Transverse colon (tissue), 4 donors: ENCODE results near the gene ITGAE. TPM values are rescaled to one million over a fixed set of nuclear protein-coding genes. Genes with fewer than 3 reads are reported as not detected.

ENCODE experiments used
- DNase-seq: peaks from one replicate; pipeline ENCODE4 v3.0.0-alpha.2; 2019
- H3K27ac ChIP-seq, 4 donors: fragments of 200-600 bp; sonication (generic); 2 replicates each; pipeline ENCODE4 v1.5.1; 2016 to 2018; ENCODE audit warnings: inconsistent platforms in 4 of 4
- H3K27me3 ChIP-seq: fragments of 200-600 bp; sonication (generic); 2 replicates; pipeline ENCODE4 v1.5.1; 2017; ENCODE audit warnings: inconsistent platforms
- H3K36me3 ChIP-seq, 4 donors: fragments of 200-600 bp; sonication (generic); 2 replicates each; pipeline ENCODE4 v1.5.1; 2017 to 2019; ENCODE audit warnings: inconsistent platforms in 4 of 4
- H3K4me1 ChIP-seq, 4 donors: fragments of 200-600 bp; sonication (generic); 2 replicates each; pipeline ENCODE4 v1.5.1; 2017 to 2020; ENCODE audit warnings: inconsistent platforms in 4 of 4
- H3K4me3 ChIP-seq, 4 donors: fragments of 200-600 bp; sonication (generic); 1 replicate in 1 of 4; 2 replicates in 3 of 4; pipeline versions ENCODE4 v1.5.1 to v1.6.1; 2017 to 2019; ENCODE audit warnings: inconsistent platforms in 4 of 4
- H3K9me3 ChIP-seq, 2 donors: fragments of 200-600 bp; sonication (generic); 2 replicates each; pipeline ENCODE4 v1.5.1; 2017 to 2019; ENCODE audit warnings: inconsistent platforms in 2 of 2
- EP300 ChIP-seq: sonication (generic); formaldehyde crosslinking; IDR thresholded peaks from one replicate; pipeline ENCODE4 v1.6.1; 2017; ENCODE audit warnings: antibody characterized with exemption, low read depth
- POLR2A ChIP-seq: fragments of 450-650 bp; IDR thresholded peaks from one replicate; pipeline ENCODE4 v1.6.1; 2016; ENCODE audit warnings: antibody characterized with exemption, mild to moderate bottlenecking, moderate library complexity
- POLR2AphosphoS5 ChIP-seq, 3 donors: sonication (generic); formaldehyde crosslinking; IDR thresholded peaks; one replicate each; pipeline ENCODE4 v1.6.1; 2016; ENCODE audit warnings: antibody characterized with exemption in 3 of 3
- WGBS, 2 donors: methylation state at CpG; one replicate each; pipeline ENCODE4 v1.1.5; 2018; ENCODE audit warnings: low coverage in 1 of 2; 5-methylcytosine and 5-hydroxymethylcytosine counted together
- in situ Hi-C, 4 donors: fragments of 200-750 bp; cut with MboI; loops; one replicate each; pipeline versions ENCODE4 v1.15.0 to v1.15.1; 2017; ENCODE audit warnings: low sequenced_read_pairs in 3 of 4, low pct_ligation_motif_present in 1 of 4, low pct_unique_long_range_greater_than_20kb in 1 of 4
- intact Hi-C: fragments of 100-400 bp; cut with DNase I; formaldehyde crosslinking; loops from one replicate; pipeline ENCODE4 v1.15.1; 2023; ENCODE audit warnings: low total_unique reads
- total RNA-seq, 4 donors: library from RNA; depleted of rRNA; stranded (reverse); fragments of >200 nt; gene quantifications; one replicate each; pipeline ENCODE4 v1.1.0, GENCODE V29; 2016
- TF ChIP-seq, protein P1 (sequence below), 5 experiments: fragments of 200-600 bp in 3 of 5; fragments of 450-650 bp in 2 of 5; sonication (generic) in 3 of 5; IDR thresholded peaks; 1 replicate in 2 of 5; 2 replicates in 3 of 5; pipeline ENCODE4 v1.5.1; 2016 to 2017; ENCODE audit warnings: antibody characterized with exemption in 5 of 5, inconsistent platforms in 3 of 5, mild to moderate bottlenecking in 2 of 5, moderate library complexity in 1 of 5

The ITGAE gene
- total RNA-seq, 4 donors from 2014 or later, result 2.8 to 23.1 (median 14.5) TPM

DNA sequence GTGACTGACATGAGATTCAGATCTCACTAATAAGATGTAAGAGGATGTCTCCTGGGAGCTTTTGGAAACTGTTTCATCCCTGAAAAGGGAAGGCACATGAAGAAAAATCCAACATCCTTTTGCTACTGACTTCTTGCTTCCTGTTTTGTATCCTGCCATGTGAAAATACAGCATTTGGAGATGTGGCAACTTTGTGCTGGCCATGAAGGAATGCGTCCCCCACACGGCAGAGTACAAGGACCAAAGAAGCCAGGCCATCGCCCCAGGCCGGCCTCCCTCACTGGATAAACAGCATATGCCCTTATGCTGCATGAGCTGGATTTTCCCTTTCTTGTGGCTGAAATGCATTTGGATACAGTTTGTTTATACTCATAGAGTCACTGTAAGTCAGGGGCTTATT lies 82.8 kb downstream of the ITGAE start:
- H3K27ac ChIP-seq, result no peak overlapping the region
- no peak for TF ChIP-seq POLR2AphosphoS5 (IDR thresholded peaks at IDR 0.05)
- TF ChIP-seq, protein P1, sequence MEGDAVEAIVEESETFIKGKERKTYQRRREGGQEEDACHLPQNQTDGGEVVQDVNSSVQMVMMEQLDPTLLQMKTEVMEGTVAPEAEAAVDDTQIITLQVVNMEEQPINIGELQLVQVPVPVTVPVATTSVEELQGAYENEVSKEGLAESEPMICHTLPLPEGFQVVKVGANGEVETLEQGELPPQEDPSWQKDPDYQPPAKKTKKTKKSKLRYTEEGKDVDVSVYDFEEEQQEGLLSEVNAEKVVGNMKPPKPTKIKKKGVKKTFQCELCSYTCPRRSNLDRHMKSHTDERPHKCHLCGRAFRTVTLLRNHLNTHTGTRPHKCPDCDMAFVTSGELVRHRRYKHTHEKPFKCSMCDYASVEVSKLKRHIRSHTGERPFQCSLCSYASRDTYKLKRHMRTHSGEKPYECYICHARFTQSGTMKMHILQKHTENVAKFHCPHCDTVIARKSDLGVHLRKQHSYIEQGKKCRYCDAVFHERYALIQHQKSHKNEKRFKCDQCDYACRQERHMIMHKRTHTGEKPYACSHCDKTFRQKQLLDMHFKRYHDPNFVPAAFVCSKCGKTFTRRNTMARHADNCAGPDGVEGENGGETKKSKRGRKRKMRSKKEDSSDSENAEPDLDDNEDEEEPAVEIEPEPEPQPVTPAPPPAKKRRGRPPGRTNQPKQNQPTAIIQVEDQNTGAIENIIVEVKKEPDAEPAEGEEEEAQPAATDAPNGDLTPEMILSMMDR (IDR thresholded peaks at IDR 0.05), result no peak
- TF ChIP-seq POLR2A, result no peak
- no peak for TF ChIP-seq EP300
- H3K9me3 ChIP-seq, result no peaks in the 10 kb centered on the region
- no peaks in the 10 kb centered on the region for H3K27me3 ChIP-seq
- no peak overlapping the region for H3K4me3 ChIP-seq
- 79% methylated on average over 4 of the region's 4 CpGs; no CpG with 5 or more reads in 1 of the 2 donors for WGBS, 2 donors
- no peak for DNase-seq
- intact Hi-C loops, result no loop called here
- in situ Hi-C loops, result no loop called here
- H3K4me1 ChIP-seq, result peaks cover 6 to 38% (median 20%) of the 10 kb centered on the region in 4 donors
- H3K36me3 ChIP-seq, result peaks cover 0 to 49% (median 15%) of the 10 kb centered on the region in 4 donors

DNA sequence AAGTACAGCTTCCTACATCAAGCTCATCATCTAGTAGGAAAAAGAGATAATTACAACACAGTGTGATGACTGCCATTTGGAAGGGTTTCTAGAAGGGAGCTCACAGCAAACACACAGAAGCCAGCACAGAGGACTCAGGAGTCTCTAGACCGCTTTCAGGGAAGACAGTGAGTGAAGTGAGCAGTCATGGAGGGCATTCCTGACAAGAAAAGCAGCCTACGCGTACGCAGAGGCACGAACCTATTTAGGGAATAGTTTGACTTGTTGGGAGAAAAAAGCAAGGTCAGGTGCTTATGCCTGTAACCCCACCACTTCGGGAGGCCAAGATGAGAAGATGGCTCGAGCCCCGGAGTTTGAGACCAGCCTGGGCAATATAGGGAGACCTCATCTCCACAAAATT lies 85.7 kb downstream of the ITGAE start:
- H3K36me3 ChIP-seq, result peaks cover 0 to 50% (median 15%) of the 10 kb centered on the region in 4 donors
- peaks cover 0 to 15% (median 6%) of the 10 kb centered on the region in 4 donors for H3K4me1 ChIP-seq
- in situ Hi-C loops (no loop called here), intact Hi-C loops (no loop called here)
- no peaks in the 10 kb centered on the region for H3K27me3 ChIP-seq
- no peak overlapping the region for H3K4me3 ChIP-seq
- TF ChIP-seq POLR2A (no peak), EP300 (no peak), POLR2AphosphoS5 (IDR thresholded peaks at IDR 0.05) (no peak)
- TF ChIP-seq, protein P1 (IDR thresholded peaks at IDR 0.05), result no peak
- H3K27ac ChIP-seq, result no peak overlapping the region
- 82% methylated on average over 8 of the region's 8 CpGs; no CpG with 5 or more reads in 1 of the 2 donors for WGBS, 2 donors
- no peak for DNase-seq
- H3K9me3 ChIP-seq, result no peaks in the 10 kb centered on the region

DNA sequence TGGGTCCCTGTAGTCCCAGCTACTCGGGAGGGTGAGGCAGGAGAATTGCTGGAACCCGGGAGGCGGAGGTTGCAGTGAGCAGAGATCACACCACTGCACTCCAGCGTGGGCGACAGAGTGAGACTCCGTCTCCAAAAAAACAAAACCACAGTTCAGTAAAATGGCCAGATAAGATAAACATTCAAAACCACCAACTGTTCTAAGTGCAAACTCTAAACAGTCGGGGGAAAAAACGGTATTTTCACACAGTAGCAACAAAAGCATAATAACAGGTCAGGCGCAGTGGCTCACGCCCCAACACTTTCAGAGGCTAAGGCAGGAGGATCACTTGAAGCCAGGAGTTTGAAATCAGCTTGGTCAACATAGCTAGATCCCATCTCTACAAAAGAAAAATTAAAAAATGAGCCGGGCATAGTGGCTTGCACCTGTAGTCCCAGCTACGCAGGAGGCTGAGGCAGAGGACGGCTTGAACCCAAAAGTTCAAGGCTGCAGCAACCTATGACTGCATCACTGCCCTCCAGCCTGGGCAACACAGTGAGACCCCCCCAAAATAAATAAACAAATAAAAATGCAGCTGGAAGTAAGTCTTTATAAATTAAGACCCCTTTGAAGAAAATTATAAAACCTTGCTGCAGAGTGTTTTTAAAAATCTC lies 88.1 kb downstream of the ITGAE start:
- H3K27me3 ChIP-seq, result no peaks in the 10 kb centered on the region
- TF ChIP-seq POLR2A (no peak), EP300 (no peak), POLR2AphosphoS5 (IDR thresholded peaks at IDR 0.05) (no peak)
- TF ChIP-seq, protein P1 (IDR thresholded peaks at IDR 0.05), result no peak
- no peak overlapping the region for H3K4me3 ChIP-seq
- 59 to 66% methylated on average over 6 to 13 of the region's 13 CpGs for WGBS, 2 donors
- no peak for DNase-seq
- intact Hi-C loops, result no loop called here
- no peaks in the 10 kb centered on the region for H3K9me3 ChIP-seq
- peaks cover 0 to 47% (median 13%) of the 10 kb centered on the region in 4 donors for H3K36me3 ChIP-seq
- in situ Hi-C loops, result no loop called here
- peak overlapping the region in 1 of 4 donors; percentile 34 for H3K27ac ChIP-seq
- H3K4me1 ChIP-seq, result peaks cover 0 to 3% (median 0%) of the 10 kb centered on the region in 4 donors

DNA sequence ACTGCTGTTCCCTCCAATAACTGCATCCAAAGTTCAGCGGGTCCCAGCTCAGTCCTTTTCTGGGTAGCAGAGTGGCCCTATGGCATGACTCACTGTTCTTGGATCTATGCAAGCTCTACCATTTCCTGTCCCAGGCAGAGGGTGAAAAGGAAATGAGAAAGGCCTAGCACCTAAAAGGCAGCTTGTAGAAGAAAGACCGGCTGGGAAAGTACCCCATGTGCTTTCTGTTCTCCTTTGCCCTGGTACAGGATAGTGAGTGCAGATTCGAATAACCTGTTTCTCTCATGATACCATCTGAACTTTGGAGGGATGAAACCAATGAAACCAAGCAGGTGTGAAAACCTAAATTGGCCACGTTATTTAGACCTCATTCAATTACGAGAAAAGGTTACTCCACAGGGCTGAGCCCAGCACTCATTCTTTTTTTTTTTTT lies 90.0 kb downstream of the ITGAE start:
- H3K4me1 ChIP-seq, result peaks cover 0 to 3% (median 0%) of the 10 kb centered on the region in 4 donors
- H3K27me3 ChIP-seq, result no peaks in the 10 kb centered on the region
- peak overlapping the region; percentile 40 to 71 (median 43) for H3K27ac ChIP-seq
- in situ Hi-C loops (no loop called here), intact Hi-C loops (no loop called here)
- TF ChIP-seq EP300 (no peak), POLR2A (no peak), POLR2AphosphoS5 (IDR thresholded peaks at IDR 0.05) (peak in 1 of 3 donors; percentile 41)
- TF ChIP-seq, protein P1 (IDR thresholded peaks at IDR 0.05), result no peak
- peak; percentile 53 for DNase-seq
- 53 to 64% methylated on average over 3 to 5 of the region's 5 CpGs for WGBS, 2 donors
- H3K4me3 ChIP-seq, result no peak overlapping the region
- H3K36me3 ChIP-seq, result peaks cover 0 to 27% (median 7%) of the 10 kb centered on the region in 4 donors
- H3K9me3 ChIP-seq, result no peaks in the 10 kb centered on the region
